HepG2 (cell line): ENCODE data around the gene FBF1. TPM values are rescaled to one million over a fixed set of nuclear protein-coding genes. Genes with fewer than 3 reads are reported as not detected.

Experiments used
- ARID4A ChIP-seq: sonication (generic); formaldehyde crosslinking; IDR thresholded peaks from 2 replicates; pipeline ENCODE4 v1.5.0; 2020; ENCODE audit warnings: mild to moderate bottlenecking, missing genetic modification reagents, borderline replicate concordance
- DNMT1 ChIP-seq: sonication (generic); formaldehyde crosslinking; IDR thresholded peaks from 2 replicates; pipeline ENCODE4 v1.5.1; 2020; ENCODE audit warnings: mild to moderate bottlenecking, missing genetic modification reagents
- HMGXB3 ChIP-seq: sonication (generic); formaldehyde crosslinking; IDR thresholded peaks from 2 replicates; pipeline ENCODE4 v1.4.0; 2020; ENCODE audit warnings: missing genetic modification reagents, borderline replicate concordance
- ONECUT2 ChIP-seq: sonication (generic); formaldehyde crosslinking; IDR thresholded peaks from 2 replicates; pipeline ENCODE4 v1.4.0; 2020; ENCODE audit warnings: missing genetic modification reagents
- REST ChIP-seq, 2 experiments: IDR thresholded peaks; 2 replicates each; pipeline ENCODE4 v1.6.1; 2011 to 2012; ENCODE audit warnings: low read length in 2 of 2, borderline replicate concordance in 1 of 2, low read depth in 1 of 2, mild to moderate bottlenecking in 1 of 2, moderate library complexity in 1 of 2
- SAP130 ChIP-seq: IDR thresholded peaks from 2 replicates; pipeline ENCODE4 v1.6.1; 2016; ENCODE audit warnings: low read depth
- SRSF9 ChIP-seq: fragments of 200-400 bp; formaldehyde crosslinking; IDR thresholded peaks from 2 replicates; pipeline ENCODE4 v1.6.1; 2018; ENCODE audit warnings: borderline replicate concordance, mild to moderate bottlenecking, low read depth, low read length; ENCODE audit not compliant: insufficient read depth, poor library complexity, severe bottlenecking
- ZNF292 ChIP-seq: sonication (generic); formaldehyde crosslinking; IDR thresholded peaks from 2 replicates; pipeline ENCODE4 v1.8.1; 2022; ENCODE audit warnings: mild to moderate bottlenecking, low read depth, missing genetic modification reagents, borderline replicate concordance
- ZNF337 ChIP-seq: sonication (generic); formaldehyde crosslinking; IDR thresholded peaks from 2 replicates; pipeline ENCODE4 v1.5.1; 2020; ENCODE audit warnings: missing genetic modification reagents, low read depth, mild to moderate bottlenecking, borderline replicate concordance
- ZNF510 ChIP-seq: sonication (generic); formaldehyde crosslinking; IDR thresholded peaks from 2 replicates; pipeline ENCODE4 v1.4.0; 2020; ENCODE audit warnings: low read depth, mild to moderate bottlenecking, missing genetic modification reagents
- ZNF660 ChIP-seq: sonication (generic); formaldehyde crosslinking; IDR thresholded peaks from 2 replicates; pipeline ENCODE4 v1.5.1; 2020; ENCODE audit warnings: mild to moderate bottlenecking, low read depth, missing genetic modification reagents, borderline replicate concordance
- ZNF7 ChIP-seq: IDR thresholded peaks from 2 replicates; pipeline ENCODE4 v1.6.1; 2016; ENCODE audit warnings: missing biosample characterization, missing genetic modification reagents
- ZNF704 ChIP-seq: sonication (generic); formaldehyde crosslinking; IDR thresholded peaks from 2 replicates; pipeline ENCODE4 v1.8.1; 2023; ENCODE audit warnings: mild to moderate bottlenecking, inconsistent platforms, moderate library complexity, missing genetic modification reagents, borderline replicate concordance
- ZNF766 ChIP-seq: sonication (generic); formaldehyde crosslinking; IDR thresholded peaks from 2 replicates; pipeline ENCODE4 v1.5.0; 2020; ENCODE audit warnings: missing genetic modification reagents, borderline replicate concordance
- polyA plus RNA-seq, 8 experiments: library from polyadenylated mRNA; depleted of rRNA in 3 of 8; stranded (reverse) in 7 of 8; unstranded in 1 of 8; fragments of >200 nt; fragmentation: Illumina TruSeq in 4 of 8; extraction: Trizol in 4 of 8; gene quantifications; 2 replicates each; pipeline versions ENCODE4 v1.2.1 to v1.2.3, GENCODE V29; 2011 to 2016; ENCODE audit warnings: low read depth in 4 of 8, missing spikeins in 1 of 8, mixed read lengths in 1 of 8; ENCODE audit not compliant: insufficient read depth in 1 of 8
- total RNA-seq, 5 experiments: library from RNA; depleted of rRNA; stranded (reverse); fragments of >200 nt; fragmentation: Illumina TruSeq; extraction: Trizol; gene quantifications; 2 replicates each; pipeline ENCODE4 v1.2.3, GENCODE V29; 2016; ENCODE audit warnings: low read depth in 1 of 5

Gene FBF1
- total and polyA plus RNA-seq, 2 of the 13 experiments (the other 11 are each of a cell fraction or from before 2014, with no cell fraction given) = 2.4 to 8.1 TPM

- TF ChIP-seq ZNF7 (CRISPR knock-in tag) (no peak), ZNF337 (CRISPR knock-in tag) (no peak), ZNF766 (no peak), ZNF292 (CRISPR knock-in tag) (no peak), ONECUT2 (peak; percentile 99), REST (IDR thresholded peaks at IDR 0.05; ENCODE audit: borderline replicate concordance in 1 of 2, low read depth in 1 of 2, low read length in 2 of 2) (no peak), DNMT1 (CRISPR knock-in tag) (no peak), SAP130 (CRISPR knock-in tag) (peak; percentile 82; the same call in 1 of the 2 replicates), SRSF9 (no peak), ARID4A (CRISPR knock-in tag) (peak; percentile 48; the same call in 1 of the 2 replicates), ZNF704 (no peak), HMGXB3 (CRISPR knock-in tag) (no peak), ZNF510 (CRISPR knock-in tag) (no peak), ZNF660 (no peak)
Observed at GRCh38 chr17:75976175-75976848, 35.5 kb upstream of the FBF1 start (continued).
